WTC11 (cell line): ENCODE data around the gene SLC22A9.

Experiments
- ATF1 ChIP-seq: sonication (generic); formaldehyde crosslinking; IDR thresholded peaks from 2 replicates; pipeline ENCODE4 v1.8.1; 2023; ENCODE audit warnings: mild to moderate bottlenecking, moderate library complexity, missing genetic modification reagents
- FOXJ3 ChIP-seq: sonication (generic); formaldehyde crosslinking; IDR thresholded peaks from 2 replicates; pipeline ENCODE4 v1.9.0; 2021; ENCODE audit warnings: missing genetic modification reagents, mild to moderate bottlenecking, borderline replicate concordance
- HMGA2 ChIP-seq: fragments of 250-450 bp; sonication (Bioruptor Pico); IDR thresholded peaks from 2 replicates; pipeline ENCODE4 v1.4.0; 2021; ENCODE audit warnings: mild to moderate bottlenecking, moderate library complexity
- JUN ChIP-seq: sonication (generic); formaldehyde crosslinking; IDR thresholded peaks from 2 replicates; pipeline ENCODE4 v1.8.0; 2023; ENCODE audit warnings: mild to moderate bottlenecking, missing genetic modification reagents
- NR2C2 ChIP-seq: sonication (generic); formaldehyde crosslinking; IDR thresholded peaks from 2 replicates; pipeline ENCODE4 v1.8.0; 2022; ENCODE audit warnings: mild to moderate bottlenecking, missing genetic modification reagents
- SMAD3 ChIP-seq: sonication (generic); formaldehyde crosslinking; IDR thresholded peaks from 2 replicates; pipeline ENCODE4 v1.8.0; 2022; ENCODE audit warnings: missing genetic modification reagents, mild to moderate bottlenecking, borderline replicate concordance
- TEAD4 ChIP-seq: sonication (generic); formaldehyde crosslinking; IDR thresholded peaks from 2 replicates; pipeline ENCODE4 v1.8.0; 2022; ENCODE audit warnings: mild to moderate bottlenecking, missing genetic modification reagents
- ZNF138 ChIP-seq: sonication (generic); formaldehyde crosslinking; conservative IDR thresholded peaks from 2 replicates; pipeline ENCODE4 v1.8.1; 2022; ENCODE audit warnings: mild to moderate bottlenecking, moderate library complexity, missing genetic modification reagents
- TF ChIP-seq, protein P1 (sequence below): sonication (generic); formaldehyde crosslinking; IDR thresholded peaks from 2 replicates; pipeline ENCODE4 v1.8.0; 2022; ENCODE audit warnings: mild to moderate bottlenecking, missing genetic modification reagents
- TF ChIP-seq, protein P2 (sequence below): fragments of 200-600 bp; IDR thresholded peaks from 2 replicates; pipeline ENCODE4 v1.8.0; 2022; ENCODE audit warnings: antibody characterized with exemption

DNA sequence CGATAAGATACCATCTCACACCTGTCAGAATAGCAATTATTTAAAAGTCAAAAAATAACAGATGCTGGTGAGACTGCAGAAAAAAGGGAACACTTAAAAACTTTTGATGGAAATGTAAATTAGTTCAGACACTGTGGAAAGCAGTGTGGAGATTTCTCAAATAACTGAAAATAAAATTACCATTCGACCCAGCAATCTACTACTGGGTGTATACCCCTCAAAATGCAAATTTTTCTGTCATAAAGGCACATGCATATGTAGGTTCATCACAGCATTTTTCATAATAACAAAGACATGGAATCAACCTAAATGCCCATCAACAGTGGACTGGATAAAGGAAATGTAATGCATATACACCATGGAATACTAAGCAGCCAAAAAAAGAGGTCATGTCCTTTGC lies 10.5 kb downstream of the SLC22A9 start:
- TF ChIP-seq FOXJ3 (CRISPR knock-in tag) (no peak), ATF1 (CRISPR knock-in tag) (no peak), ZNF138 (CRISPR knock-in tag) (no peak), NR2C2 (CRISPR knock-in tag) (no peak), TEAD4 (no peak), SMAD3 (CRISPR knock-in tag) (no peak), HMGA2 (CRISPR knock-in tag) (no peak), JUN (CRISPR knock-in tag) (no peak)
- TF ChIP-seq, protein P1, sequence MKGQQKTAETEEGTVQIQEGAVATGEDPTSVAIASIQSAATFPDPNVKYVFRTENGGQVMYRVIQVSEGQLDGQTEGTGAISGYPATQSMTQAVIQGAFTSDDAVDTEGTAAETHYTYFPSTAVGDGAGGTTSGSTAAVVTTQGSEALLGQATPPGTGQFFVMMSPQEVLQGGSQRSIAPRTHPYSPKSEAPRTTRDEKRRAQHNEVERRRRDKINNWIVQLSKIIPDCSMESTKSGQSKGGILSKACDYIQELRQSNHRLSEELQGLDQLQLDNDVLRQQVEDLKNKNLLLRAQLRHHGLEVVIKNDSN (CRISPR knock-in tag), result no peak
- TF ChIP-seq, protein P2, sequence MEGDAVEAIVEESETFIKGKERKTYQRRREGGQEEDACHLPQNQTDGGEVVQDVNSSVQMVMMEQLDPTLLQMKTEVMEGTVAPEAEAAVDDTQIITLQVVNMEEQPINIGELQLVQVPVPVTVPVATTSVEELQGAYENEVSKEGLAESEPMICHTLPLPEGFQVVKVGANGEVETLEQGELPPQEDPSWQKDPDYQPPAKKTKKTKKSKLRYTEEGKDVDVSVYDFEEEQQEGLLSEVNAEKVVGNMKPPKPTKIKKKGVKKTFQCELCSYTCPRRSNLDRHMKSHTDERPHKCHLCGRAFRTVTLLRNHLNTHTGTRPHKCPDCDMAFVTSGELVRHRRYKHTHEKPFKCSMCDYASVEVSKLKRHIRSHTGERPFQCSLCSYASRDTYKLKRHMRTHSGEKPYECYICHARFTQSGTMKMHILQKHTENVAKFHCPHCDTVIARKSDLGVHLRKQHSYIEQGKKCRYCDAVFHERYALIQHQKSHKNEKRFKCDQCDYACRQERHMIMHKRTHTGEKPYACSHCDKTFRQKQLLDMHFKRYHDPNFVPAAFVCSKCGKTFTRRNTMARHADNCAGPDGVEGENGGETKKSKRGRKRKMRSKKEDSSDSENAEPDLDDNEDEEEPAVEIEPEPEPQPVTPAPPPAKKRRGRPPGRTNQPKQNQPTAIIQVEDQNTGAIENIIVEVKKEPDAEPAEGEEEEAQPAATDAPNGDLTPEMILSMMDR, result no peak
